Activated naive CD4-positive, alpha-beta T cell treated with anti-CD3 and anti-CD28 coated beads, Interleukin-2, amount 50 U/mL, for 16 hours (primary cell): Measurements from ENCODE around the gene SEC14L6.
"Not testable (repeated sequence)": the region's sequence is repeated elsewhere in the genome, so short reads cannot be mapped to it uniquely, and the experiment has no call there.

Source experiments
- DNase-seq: peaks from one replicate; pipeline ENCODE4 v3.0.0-alpha.2; 2020

SEC14L6 gene

GRCh38 chr22:30565341-30565740 lies 18.8 kb upstream of the SEC14L6 start:
- DNase-seq: no peak

- no peak for DNase-seq
Measured at GRCh38 chr22:30564761-30565119, 18.2 kb upstream of the SEC14L6 start.

DNA sequence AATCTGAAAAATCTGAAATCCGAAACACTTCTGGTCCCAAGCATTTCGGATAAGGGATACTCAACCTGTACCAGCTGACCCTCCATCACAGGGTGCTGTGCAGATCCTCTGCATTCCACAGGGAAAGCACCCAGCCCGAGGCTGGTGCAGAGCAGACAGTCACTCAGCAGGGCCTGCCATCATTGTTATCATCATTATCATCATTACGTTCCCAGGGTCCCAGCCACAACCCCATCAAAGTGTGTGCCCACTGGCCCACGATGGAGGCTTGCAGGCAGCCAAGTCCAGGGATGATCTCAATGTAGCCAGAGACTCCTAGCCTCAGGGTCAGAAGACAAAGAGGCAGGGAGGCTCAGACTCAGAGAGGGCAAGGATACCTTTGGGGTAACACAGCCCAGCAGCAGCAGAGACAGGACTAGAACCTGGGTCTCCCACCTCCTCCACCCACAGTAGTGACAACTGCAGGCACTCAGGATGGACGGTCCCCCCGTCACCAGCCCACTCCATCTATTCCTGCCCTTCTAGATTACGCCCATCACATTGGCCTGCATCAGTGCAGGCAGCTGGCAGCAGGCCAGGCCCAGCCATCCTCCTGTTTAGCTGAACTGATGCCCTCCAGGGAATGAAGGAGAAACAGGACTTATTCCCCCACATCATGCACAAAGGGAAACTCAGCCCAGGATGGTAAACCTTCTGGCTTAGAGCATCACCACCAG lies 17.7 kb upstream of the SEC14L6 start:
- no peak for DNase-seq

GRCh38 chr22:30562366-30562765 lies 15.8 kb upstream of the SEC14L6 start:
- no peak for DNase-seq

DNA sequence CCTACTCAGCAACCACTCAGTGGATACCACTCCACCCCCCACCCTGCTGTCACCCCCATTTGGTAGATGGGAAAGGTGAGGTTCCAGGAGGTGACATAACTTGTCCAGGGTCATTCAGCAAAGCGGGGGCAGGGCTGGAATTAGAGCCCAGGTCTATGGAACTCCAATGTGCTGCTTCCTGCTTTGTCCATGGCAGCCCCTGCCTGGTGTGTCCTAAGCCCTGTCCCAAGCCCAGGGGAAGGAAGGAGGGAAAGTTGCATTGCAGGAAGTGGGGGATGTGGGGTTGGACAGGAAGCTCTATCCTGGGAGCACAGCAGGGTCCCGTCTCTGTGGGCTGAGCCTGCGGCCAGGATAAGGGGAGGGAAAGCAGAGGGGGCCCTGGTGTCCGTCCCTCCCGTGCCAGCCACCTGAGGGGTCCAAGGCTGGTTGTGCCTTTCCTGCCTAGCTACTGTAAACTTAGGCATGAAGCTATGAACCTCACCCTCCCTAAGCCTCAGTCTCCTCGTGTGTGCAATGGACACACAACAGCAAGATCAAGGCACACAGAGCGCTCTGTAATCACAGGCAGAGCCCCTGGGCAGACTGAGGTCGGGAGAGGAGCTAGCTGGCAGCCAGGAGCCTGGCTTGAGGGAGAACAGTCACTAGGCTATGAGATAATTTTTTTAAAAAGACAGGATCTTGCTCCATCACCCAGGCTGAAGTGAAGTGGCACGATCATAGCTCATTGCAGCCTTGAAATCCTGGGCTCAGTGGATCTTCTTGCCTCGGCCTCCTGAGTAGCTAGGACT lies 15.1 kb upstream of the SEC14L6 start:
- DNase-seq: no peak

- DNase-seq: not testable (repeated sequence)
Measured at GRCh38 chr22:30560643-30561202, 14.2 kb upstream of the SEC14L6 start.

DNA sequence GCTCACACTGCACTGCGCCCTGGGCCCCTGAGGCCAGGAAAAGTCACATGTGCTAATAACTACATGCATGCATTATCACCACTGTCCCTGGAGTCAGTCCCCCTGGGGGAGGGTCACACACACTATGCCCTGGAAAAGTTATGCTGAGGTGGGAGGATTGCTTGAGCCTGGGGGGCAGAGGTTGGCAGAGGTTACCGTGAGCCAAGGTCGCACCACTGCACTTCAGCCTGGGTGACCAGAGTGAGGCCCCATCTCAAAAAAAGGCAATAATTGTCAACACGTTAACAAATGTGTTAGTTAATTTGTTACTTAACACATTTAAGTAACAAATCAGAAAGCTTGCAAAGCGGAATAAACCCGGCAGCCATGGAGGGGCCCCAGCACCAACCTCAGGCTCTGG lies 13.3 kb upstream of the SEC14L6 start:
- no peak for DNase-seq

DNA sequence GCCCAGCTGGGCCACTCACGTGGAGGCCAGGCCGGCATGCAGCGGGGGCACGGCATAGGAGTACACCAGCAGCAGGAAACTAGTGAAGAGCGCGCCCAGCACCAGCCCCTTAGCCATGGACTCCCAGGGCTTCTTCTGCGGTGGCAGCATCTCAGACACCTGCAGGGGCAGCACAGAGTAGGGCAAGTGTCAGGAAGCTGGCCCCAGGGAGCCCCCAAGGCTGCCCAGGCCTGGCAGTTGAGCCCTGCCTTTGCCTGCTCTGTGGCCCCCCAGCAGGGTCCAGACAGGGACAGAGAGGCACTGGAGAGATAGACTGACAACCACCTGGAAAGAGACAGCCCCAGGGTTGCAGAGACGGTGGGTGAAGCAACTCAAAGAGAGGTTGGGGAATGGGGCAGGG lies 10.7 kb upstream of the SEC14L6 start:
- no peak for DNase-seq

DNA sequence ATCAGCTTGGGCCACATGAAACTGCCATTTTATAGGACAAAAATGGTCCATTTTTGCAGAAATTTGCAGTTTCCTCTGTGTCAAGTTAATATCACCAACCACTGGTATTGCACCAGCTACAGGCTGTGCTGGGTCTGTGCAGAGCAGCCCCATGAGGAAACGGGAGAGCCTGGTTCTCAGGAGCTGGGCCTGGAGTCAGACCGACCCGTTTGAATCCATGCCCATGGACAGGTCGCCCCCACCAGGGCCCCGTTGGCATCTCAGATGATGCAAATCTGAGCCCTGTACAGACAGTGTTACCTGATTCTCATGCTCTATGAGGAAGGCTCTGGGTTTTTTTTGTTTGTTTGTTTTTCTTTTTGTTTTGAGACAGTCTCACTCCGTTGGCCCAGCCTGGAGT lies 9.8 kb upstream of the SEC14L6 start:
- DNase-seq: no peak

DNA sequence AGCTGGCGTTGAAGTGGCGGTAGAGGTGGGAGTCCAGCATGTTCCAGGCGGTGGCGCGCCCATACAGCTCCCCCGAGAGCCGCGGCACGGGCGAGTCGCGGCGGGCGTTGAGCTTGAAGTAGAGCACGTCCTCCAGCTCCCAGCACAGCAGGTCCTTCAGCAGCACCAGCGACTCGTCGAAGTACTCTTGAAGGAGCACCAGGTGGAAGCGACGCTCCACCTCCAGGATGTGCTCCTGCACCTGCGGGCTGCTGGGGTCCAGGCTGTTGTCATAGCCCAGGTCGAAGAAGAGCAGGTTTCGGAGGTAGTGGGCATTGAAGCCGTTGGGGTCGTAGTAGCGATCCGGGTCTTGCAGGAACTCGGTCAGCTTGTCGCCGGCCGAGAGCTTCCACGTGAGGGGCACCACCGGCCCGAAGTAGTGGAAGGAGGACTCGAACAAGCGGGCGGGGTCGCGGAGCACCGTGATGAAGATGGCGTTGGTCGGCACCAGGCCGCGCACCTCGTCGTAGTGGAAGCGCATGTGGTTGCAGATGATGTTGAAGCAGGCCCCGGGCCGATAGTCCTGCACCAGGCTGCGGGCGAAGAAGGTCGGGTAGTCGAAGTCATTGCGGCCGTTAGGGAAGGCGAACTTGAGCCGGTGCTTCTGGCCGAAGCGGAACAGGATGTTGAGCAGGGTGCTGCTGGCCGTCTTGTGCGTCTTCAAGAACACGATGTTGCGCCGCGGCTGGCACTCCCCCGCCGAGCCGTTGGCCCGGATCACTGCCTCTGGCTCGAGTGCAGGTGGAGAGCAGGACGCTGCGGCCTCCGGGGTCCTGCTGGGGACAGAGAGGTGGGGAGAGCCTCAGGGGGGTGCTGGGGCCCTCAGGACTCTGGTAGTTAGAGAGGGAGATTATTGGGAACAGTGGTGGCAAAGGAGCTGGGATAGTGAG lies 9.0 kb upstream of the SEC14L6 start:
- DNase-seq: no peak

GRCh38 chr22:30553971-30554370 lies 7.4 kb upstream of the SEC14L6 start:
- no peak for DNase-seq

- DNase-seq: no peak
Measured at GRCh38 chr22:30552719-30553118, 6.2 kb upstream of the SEC14L6 start.

GRCh38 chr22:30551813-30552212 lies 5.3 kb upstream of the SEC14L6 start:
- DNase-seq: not testable (repeated sequence)

- no peak for DNase-seq
Measured at GRCh38 chr22:30547188-30547587, 647 bp upstream of the SEC14L6 start.

GRCh38 chr22:30542811-30543188 lies 3.7 kb downstream of the SEC14L6 start:
- DNase-seq: no peak

DNA sequence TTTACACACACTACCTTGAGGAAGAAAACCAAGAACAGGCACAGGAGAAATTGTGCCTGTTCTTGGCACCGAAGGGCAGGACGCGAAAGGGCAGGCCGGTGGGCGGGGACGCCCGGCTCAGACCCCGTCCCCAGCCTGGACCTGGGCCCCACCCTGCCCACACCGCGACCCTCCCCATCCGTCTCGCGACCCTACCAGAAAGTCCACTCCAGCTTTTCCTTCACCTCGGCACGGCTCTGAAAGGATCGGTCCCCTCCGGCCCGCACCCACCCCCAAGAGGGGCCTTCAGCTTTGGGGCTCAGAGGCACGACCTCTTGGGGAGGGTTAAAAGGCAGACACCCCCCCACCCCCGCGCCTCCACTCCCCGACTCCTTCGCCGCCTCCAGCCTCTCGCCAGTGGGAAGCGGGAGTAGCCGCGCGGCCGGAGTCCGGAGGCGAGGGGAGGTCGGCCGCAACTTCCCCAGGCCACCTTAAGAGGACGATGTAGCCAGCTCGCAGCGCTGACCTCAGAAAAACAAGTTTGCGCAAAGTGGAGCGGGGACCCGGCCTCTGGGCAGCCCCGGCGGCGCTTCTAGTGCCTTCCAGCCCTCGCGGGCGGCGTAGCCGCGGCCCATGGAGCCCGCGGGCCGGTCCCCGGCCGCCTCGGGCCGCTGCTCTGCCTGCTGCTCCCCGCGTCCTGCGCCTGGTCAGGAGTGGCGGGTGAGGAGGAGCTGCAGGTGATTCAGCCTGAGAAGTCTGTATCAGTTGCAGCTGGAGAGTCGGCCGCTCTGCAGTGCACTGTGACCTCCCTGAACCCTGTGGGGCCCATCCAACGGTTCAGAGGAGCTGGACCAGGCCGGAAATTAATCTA lies 4.4 kb downstream of the SEC14L6 start:
- DNase-seq: no peak

GRCh38 chr22:30541511-30541910 lies 5.0 kb downstream of the SEC14L6 start:
- DNase-seq: not testable (repeated sequence)

DNA sequence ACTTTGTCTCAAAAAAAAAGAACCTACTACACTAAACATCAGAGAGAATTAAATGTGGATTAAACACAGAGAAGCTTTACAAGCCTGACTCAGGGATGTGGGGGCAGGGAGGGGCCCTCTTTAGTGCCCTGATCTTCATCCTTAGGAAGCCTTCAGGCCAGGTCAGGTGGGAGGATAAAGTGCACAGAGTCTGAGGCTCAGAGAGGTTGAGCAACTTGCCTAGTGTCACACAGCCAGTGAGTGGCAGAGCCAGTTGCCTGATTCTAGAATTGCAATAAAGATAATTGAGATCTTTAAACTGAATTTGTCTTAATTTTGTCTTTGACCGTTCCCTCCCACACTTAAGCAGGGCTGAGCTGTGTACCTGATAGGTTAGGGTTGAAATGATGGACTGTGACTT lies 7.2 kb downstream of the SEC14L6 start:
- no peak for DNase-seq

DNA sequence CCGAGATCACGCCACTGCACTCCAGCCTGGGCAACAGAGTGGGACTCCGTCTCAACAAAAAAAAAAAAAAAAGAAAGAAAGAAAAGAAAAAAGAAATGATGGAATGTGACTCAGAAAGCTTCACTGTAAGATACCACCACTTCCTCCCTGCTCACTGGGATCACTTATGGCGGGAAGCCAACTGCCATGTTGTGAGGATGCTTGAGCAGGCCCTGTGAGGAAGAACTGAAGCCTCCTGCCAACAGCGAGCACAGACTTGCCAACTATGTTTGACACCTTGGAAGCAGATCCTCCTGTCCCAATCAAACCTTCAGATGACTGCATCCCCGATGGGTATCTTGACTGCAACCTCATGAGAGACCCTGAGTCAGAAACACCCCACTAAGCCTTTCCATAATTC lies 8.3 kb downstream of the SEC14L6 start:
- no peak for DNase-seq

DNA sequence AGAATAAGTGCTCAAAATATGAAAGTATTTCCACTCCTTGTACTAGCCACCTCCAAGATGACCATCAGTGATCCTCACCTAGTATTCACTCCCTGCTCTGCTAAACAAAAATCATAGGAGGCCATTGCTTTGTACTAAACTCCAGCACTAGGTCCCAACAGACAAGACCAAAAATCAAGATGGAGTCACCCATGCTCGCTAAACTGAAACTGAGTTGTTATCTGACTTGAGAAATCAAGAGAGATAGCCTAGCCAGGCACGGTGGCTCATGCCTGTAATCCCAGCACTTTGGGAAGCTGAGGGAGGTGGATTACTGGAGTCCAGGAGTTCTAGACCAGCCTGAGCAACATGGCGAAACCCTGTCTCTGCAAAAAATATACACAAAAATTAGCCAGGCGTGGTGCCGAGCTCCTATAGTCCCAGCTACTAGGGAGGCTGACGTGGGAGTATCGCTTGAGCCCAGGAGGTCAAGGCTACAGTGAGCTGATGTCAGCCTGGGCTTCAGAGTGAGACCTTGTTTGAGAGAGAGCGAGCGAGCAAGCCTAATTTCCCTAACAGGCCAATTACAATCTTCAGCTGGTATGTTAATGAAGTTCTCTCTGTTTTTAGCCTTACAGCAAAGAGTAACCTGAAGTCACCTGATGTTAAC lies 9.3 kb downstream of the SEC14L6 start:
- no peak for DNase-seq

DNA sequence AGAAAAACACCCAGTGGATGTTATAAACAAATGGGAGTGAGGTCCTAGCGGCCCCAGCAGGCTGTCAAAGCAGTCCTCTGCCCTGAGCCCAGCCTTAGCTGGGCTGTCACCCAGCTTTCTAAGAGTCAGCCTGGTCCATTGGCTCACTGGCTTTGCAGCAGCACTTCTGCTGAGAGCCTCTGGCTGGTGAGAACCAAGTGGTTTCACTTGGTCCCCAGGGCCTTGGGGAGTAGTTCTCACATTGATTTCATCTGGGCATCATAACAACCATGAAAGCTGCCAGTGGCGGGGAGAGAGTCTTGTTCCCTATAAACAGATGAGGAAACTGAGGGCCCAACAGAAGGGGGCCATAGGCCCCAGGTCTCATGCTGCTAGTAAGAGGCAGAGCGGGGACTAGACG lies 11.4 kb downstream of the SEC14L6 start:
- DNase-seq: no peak
